Hindlimb muscle (tissue), 1 donor: ENCODE data around the gene ARVCF. TPM values are rescaled to one million over a fixed set of nuclear protein-coding genes. Genes with fewer than 3 reads are reported as not detected.

Experiments
- DNase-seq: peaks from one replicate; pipeline ENCODE4 v3.0.0-alpha.2; 2013
- polyA plus RNA-seq: library from polyadenylated mRNA; unstranded; fragments of 120-200 nt; gene quantifications from one replicate; pipeline ENCODE4 v1.2.1, GENCODE V29; 2013; ENCODE audit not compliant: insufficient read length

ARVCF gene
- polyA plus RNA-seq, 1 donor, result 134 TPM

DNA sequence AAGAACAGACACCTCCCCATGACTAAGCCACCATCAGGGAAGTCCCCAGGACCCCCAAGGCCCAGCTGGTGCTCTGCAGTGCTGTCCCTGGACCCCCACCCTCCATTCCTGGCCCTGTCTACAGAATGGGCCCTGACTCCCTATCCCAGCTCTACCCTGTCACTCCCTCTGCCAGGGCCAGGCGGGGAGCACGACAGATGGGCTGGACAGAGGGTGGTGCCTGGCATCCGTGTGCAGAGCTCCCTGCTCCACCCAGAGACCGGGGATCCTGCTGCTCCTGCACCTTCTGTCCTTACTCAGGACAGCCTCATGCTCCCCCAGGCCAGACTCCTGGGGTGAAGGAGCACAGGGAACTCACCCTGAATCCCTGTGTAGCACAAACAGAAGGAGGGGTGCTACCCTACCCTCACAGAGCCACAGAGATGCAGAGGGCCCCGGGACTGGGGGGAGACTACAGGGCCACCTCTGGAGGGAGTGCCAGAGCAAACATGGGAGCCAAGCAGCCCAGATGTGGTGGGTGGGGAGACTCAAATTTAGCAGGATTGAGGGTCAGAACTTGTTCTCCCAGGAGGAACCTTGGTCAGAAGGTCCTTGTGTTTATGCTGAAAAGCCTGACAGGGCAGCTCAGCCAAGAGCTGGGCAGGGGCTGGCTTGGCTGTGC, 2.0 kb downstream of the ARVCF start:
- DNase-seq, result no peak

GRCh38 chr22:20013382-20013871, 3.2 kb downstream of the ARVCF start:
- peak; percentile 59 for DNase-seq

GRCh38 chr22:20012741-20013331, 3.8 kb downstream of the ARVCF start:
- DNase-seq, result no peak

GRCh38 chr22:20011993-20012740, 4.5 kb downstream of the ARVCF start:
- no peak for DNase-seq

DNA sequence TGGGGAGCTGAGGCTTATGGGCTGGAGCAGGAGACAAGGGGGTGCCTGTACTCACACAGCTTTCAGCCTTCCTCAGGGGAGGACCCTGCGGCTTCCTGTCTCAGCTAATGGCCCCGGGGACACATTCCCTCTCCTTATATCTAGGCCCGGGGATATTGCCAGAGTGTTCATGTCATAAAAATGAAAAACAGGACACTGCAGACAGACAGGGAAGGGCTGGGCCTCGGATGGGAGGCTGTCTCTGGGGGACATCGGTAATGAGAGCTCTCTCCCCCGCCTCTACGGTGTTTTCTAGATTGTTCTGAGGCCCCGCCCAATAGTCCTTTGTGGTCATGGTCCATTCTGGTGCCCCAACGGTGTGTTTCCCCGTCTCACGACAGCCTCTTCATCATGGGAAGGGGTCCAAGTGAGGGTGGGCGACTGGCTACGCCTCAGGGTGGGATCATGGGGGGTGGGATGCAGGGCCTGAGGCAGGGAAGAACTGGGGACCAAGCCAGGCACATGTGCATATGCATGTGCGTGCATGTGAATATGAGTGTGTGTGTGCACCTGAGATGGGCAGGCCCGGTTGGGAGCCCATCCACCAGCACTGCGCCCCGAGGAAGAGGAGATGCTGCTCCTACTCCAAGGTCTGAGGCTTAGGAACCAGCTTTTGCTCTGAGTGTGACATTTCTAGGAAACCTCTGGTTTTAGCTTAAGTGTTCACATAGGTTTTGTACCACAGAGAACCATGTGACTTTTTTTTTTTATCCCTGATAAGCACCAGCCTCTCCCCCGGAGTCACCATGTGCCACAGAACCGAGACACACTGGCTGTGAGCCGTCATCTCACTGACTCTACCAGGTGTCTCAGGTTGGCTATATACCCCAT, 5.3 kb downstream of the ARVCF start:
- DNase-seq, result no peak

- no peak for DNase-seq
These were observed 6.1 kb downstream of the ARVCF start for GRCh38 chr22:20010307-20011122.

DNA sequence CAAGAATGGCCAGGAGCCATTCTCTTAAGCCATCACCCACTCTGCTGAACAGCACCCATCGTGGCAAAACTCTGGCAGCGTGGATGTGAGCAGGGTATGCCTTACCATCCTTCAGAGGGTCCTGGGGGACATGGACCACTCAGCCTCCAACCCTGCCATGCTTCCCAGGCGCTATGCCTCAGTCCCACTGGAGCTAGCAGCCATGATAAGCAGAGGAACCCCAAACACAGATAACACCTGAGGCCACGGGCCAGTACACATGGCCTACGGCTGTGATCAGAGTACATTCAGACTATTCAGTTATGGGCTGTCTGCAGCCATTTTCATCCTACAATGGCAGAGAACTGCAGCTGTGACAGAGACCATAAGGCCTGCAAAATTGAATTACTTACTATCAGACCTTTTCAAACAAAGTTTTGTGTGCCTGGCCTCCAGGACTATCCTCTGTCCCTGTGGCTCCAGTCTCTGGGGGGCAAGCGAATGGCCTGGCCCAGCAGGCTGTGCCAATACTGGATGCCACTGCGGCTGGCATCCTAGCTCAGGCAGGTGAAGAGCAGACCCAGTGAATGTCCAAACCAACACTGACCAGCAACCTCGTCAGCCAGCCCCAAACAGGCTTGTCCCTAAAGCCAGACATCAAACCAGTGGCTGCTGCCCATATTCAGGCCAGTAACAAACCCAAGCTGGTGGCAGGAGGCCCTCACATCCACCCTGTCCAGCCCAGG, 6.9 kb downstream of the ARVCF start:
- DNase-seq, result no peak

- no peak for DNase-seq
These were observed 7.6 kb downstream of the ARVCF start for GRCh38 chr22:20009018-20009491.

- no peak for DNase-seq
These were observed 8.2 kb downstream of the ARVCF start for GRCh38 chr22:20008221-20008995.

DNA sequence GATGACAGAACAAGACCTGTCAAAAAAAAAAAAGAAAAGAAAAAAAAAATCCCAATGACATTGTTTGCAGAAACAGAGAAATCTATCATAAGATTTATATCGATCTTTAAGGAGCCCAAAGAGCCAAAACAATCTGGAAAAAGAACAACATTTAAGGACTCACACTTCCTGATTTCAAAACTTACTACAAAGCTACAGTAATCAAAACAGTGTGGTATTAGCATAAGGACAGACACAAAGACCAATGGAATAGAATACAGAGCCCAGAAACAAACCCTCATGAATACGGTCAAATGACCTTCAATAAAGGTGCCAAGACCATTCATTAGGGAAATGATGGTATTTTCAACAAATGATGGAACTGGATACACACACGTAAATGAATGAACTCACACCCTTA, 12.2 kb downstream of the ARVCF start:
- no peak for DNase-seq

- no peak for DNase-seq
These were observed 13.3 kb downstream of the ARVCF start for GRCh38 chr22:20003304-20003703.

GRCh38 chr22:20002636-20003035, 14.0 kb downstream of the ARVCF start:
- no peak for DNase-seq

DNA sequence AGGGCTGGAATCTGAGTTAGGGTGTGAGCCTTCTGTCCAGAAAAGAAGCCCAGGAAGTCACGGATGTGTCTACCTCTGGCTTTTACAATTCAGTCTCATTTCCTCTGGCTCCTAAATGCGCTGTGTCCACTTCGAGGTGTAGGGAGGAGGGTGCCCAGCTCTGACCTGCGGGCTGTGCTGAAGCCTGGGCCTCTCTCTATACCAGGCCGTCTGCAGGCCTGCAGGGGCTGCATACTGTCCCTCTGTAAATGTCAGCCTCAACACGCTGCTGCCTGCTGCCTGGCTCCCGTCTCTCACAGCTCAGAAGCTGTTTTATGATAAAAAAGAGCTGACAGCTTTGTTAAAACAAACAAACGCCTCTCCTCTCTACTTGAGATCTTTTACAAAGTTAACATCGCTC, 14.5 kb downstream of the ARVCF start:
- no peak for DNase-seq

- DNase-seq, result no peak
These were observed 15.5 kb downstream of the ARVCF start for GRCh38 chr22:20001082-20001638.

GRCh38 chr22:20000246-20001081, 16.2 kb downstream of the ARVCF start:
- DNase-seq, result no peak

GRCh38 chr22:19998991-19999820, 17.4 kb downstream of the ARVCF start:
- no peak for DNase-seq

- no peak for DNase-seq
These were observed 18.2 kb downstream of the ARVCF start for GRCh38 chr22:19998232-19998951.
